Measurements from ENCODE around the gene BMPR1A. TPM values are rescaled to one million over a fixed set of nuclear protein-coding genes. Genes with fewer than 3 reads are reported as not detected.

BMPR1A gene
- total and polyA plus RNA-seq, 2 of the 13 experiments (the other 11 are each of a cell fraction or from before 2014, with no cell fraction given), result 17.8 to 44.2 TPM

GRCh38 chr10:86755740-86756510 is 494 bp upstream of the BMPR1A start (continued):
- TF ChIP-seq, protein P1, sequence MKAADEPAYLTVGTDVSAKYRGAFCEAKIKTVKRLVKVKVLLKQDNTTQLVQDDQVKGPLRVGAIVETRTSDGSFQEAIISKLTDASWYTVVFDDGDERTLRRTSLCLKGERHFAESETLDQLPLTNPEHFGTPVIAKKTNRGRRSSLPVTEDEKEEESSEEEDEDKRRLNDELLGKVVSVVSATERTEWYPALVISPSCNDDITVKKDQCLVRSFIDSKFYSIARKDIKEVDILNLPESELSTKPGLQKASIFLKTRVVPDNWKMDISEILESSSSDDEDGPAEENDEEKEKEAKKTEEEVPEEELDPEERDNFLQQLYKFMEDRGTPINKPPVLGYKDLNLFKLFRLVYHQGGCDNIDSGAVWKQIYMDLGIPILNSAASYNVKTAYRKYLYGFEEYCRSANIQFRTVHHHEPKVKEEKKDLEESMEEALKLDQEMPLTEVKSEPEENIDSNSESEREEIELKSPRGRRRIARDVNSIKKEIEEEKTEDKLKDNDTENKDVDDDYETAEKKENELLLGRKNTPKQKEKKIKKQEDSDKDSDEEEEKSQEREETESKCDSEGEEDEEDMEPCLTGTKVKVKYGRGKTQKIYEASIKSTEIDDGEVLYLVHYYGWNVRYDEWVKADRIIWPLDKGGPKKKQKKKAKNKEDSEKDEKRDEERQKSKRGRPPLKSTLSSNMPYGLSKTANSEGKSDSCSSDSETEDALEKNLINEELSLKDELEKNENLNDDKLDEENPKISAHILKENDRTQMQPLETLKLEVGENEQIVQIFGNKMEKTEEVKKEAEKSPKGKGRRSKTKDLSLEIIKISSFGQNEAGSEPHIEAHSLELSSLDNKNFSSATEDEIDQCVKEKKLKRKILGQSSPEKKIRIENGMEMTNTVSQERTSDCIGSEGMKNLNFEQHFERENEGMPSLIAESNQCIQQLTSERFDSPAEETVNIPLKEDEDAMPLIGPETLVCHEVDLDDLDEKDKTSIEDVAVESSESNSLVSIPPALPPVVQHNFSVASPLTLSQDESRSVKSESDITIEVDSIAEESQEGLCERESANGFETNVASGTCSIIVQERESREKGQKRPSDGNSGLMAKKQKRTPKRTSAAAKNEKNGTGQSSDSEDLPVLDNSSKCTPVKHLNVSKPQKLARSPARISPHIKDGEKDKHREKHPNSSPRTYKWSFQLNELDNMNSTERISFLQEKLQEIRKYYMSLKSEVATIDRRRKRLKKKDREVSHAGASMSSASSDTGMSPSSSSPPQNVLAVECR (CRISPR knock-in tag; IDR thresholded peaks at IDR 0.05; ENCODE audit: borderline replicate concordance), result peak; percentile 69; the same call in 1 of the 2 replicates
- TF ChIP-seq ZNF670 (CRISPR knock-in tag; IDR thresholded peaks at IDR 0.05; ENCODE audit: borderline replicate concordance) (0 out of 2 replicates have a peak, but pooled peaks have one; percentile 39), ZMAT3 (CRISPR knock-in tag; conservative IDR thresholded peaks at IDR 0.05) (no peak; the same call in 1 of the 2 replicates), ZNF230 (CRISPR knock-in tag; IDR thresholded peaks at IDR 0.05) (peak; percentile 75; the same call in 1 of the 2 replicates), ZNF792 (CRISPR knock-in tag; IDR thresholded peaks at IDR 0.05) (no peak), RXRB (CRISPR knock-in tag; IDR thresholded peaks at IDR 0.05; ENCODE audit: borderline replicate concordance) (peak; percentile 69), PCBP1 (IDR thresholded peaks at IDR 0.05; ENCODE audit: borderline replicate concordance, low read depth, low read length) (no peak), MEIS1 (CRISPR knock-in tag; IDR thresholded peaks at IDR 0.05; ENCODE audit: borderline replicate concordance) (no peak), ZNF224 (CRISPR knock-in tag; IDR thresholded peaks at IDR 0.05) (no peak), MXI1 (IDR thresholded peaks at IDR 0.05; ENCODE audit: borderline replicate concordance, low read depth, low read length) (peak; percentile 33; the same call in 1 of the 3 replicates), POLR2AphosphoS5 (IDR thresholded peaks at IDR 0.05; ENCODE audit: low read depth, low read length) (peak; percentile 31), CREBL2 (CRISPR knock-in tag; IDR thresholded peaks at IDR 0.05; ENCODE audit: borderline replicate concordance) (0 out of 2 replicates have a peak, but pooled peaks have one; percentile 28), ZBTB3 (CRISPR knock-in tag; IDR thresholded peaks at IDR 0.05; ENCODE audit: borderline replicate concordance, low read depth) (no peak), MAZ (IDR thresholded peaks at IDR 0.05; ENCODE audit: borderline replicate concordance, low read depth, low read length) (peak; percentile 64; the same call in 1 of the 2 replicates), MAZ (CRISPR knock-in tag; IDR thresholded peaks at IDR 0.05; ENCODE audit: low read depth) (peak; percentile 54; the same call in 1 of the 2 replicates), ZNF597 (CRISPR knock-in tag; IDR thresholded peaks at IDR 0.05) (no peak), ZNF567 (CRISPR knock-in tag; IDR thresholded peaks at IDR 0.05; ENCODE audit: borderline replicate concordance) (no peak; the same call in 1 of the 2 replicates), EHMT2 (IDR thresholded peaks at IDR 0.05; ENCODE audit: borderline replicate concordance, low read depth, low read length) (no peak)
- TF ChIP-seq, protein P2, sequence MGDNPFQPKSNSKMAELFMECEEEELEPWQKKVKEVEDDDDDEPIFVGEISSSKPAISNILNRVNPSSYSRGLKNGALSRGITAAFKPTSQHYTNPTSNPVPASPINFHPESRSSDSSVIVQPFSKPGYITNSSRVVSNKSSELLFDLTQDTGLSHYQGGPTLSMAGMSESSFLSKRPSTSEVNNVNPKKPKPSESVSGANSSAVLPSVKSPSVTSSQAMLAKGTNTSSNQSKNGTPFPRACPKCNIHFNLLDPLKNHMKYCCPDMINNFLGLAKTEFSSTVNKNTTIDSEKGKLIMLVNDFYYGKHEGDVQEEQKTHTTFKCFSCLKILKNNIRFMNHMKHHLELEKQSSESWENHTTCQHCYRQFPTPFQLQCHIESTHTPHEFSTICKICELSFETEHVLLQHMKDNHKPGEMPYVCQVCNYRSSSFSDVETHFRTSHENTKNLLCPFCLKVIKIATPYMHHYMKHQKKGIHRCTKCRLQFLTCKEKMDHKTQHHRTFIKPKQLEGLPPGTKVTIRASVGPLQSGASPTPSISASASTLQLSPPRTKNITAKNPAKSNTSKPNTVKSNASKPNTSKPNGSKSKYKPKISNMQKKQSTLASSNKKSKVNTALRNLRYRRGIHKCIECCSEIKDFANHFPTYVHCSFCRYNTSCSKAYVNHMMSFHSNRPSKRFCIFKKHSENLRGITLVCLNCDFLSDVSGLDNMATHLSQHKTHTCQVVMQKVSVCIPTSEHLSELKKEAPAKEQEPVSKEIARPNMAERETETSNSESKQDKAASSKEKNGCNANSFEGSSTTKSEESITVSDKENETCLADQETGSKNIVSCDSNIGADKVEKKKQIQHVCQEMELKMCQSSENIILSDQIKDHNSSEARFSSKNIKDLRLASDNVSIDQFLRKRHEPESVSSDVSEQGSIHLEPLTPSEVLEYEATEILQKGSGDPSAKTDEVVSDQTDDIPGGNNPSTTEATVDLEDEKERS (CRISPR knock-in tag; IDR thresholded peaks at IDR 0.05), result peak; percentile 76; the same call in 1 of the 2 replicates

Data from HepG2 (cell line).